Measurements from ENCODE around the gene CBY2. TPM values are rescaled to one million over a fixed set of nuclear protein-coding genes. Genes with fewer than 3 reads are reported as not detected.
A peak's percentile ranks its signal among the peaks of the same experiment; 100 is the strongest.

CBY2 gene, protein sequence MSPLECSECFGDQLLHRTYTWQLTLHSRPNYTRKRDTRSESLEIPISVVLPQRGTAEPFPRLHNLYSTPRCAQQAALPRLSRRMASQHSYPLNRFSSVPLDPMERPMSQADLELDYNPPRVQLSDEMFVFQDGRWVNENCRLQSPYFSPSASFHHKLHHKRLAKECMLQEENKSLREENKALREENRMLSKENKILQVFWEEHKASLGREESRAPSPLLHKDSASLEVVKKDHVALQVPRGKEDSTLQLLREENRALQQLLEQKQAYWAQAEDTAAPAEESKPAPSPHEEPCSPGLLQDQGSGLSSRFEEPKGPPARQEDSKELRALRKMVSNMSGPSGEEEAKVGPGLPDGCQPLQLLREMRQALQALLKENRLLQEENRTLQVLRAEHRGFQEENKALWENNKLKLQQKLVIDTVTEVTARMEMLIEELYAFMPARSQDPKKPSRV
- not detected in 2 replicates for total RNA-seq (2014; rRNA removed)
- not detected for Bru-seq, nascent RNA
- percentile 27 among the genes with signal in this experiment for BruChase-seq, experiment 1, labeled RNA remaining after a 6-hour chase
- BruChase-seq, experiment 2, labeled RNA remaining after a 2-hour chase: percentile 21 among the genes with signal in this experiment
- long read RNA-seq: 0 reads

DNA sequence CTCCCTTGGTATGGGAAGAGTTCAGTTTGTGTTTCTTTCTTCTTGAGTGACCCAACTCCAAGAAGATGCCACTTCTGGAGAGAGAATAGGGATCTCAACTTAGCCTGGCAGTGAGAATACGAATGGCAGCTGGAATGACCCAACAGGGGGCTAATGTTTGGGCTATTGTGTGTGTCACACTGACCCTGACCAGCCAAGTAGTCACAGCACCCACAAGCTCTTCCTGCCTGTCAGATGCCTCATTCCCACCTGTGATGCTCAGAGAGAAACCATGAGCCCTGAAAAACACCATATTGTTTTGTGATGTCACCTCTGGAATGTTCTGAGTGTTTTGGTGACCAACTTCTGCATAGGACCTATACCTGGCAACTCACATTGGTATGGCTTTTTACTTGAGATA, at the start of gene CBY2:
Gene CBY2 (plus strand): TSS at position 233 of the 400 bp plus-strand sequence. CDS start 71 bp downstream, at position 304.
- ATAC-seq: no peak
- H3K27me3 ChIP-seq (ENCODE audit: low read length): no peaks in the 10 kb centered on the region

DNA sequence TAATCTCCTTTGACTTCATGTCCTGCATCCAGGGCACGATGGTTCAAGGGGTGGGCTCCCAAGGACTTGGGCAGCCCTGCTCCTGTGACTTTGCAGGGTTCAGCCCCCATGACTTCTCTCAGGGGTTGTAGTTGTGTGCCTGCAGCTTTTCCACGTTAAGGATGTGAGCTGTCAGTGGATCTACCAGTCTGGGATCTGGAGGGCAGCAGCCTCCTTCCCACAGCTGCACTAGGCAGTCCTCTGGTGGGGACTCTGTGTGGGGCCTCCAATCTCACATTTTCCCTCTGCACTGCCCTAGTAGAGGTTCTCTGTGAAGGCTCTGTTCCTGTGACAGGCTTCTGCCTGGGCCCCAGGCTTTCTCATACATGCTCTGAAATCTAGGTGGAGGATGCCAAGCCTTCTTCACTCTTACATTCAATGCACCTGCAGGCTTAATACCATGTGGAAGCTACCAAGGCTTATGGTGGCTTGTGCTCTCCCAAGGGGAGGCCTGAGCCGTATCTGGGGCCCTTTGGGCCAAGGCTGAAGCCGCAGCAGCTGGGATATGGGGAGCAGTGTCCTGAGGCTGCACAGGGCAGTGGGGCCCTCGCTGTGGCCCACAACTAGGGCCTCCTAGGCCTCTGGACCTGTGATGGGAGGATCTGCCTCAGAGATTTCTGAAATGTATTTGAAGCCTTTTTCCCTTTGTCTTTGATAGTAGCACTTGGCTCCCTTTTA, 47.3 kb upstream of the CBY2 start:
- H2AFZ ChIP-seq (ENCODE audit: low read length): no peak overlapping the region
- intact Hi-C loops (cut with micrococcal nuclease): no loop called here
- H3K4me1 ChIP-seq (ENCODE audit: insufficient read depth, low read length): peaks cover 13% of the 10 kb centered on the region
- no peak overlapping the region for H3K9ac ChIP-seq (ENCODE audit: low read length)
- H3F3A ChIP-seq (ENCODE audit: low read length, unreplicated experiment): no peaks in the 10 kb centered on the region
- DNase-seq: no peak
- no peak for ATAC-seq
- no peak overlapping the region for H3K27ac ChIP-seq (ENCODE audit: low read length)
- H3K4me2 ChIP-seq (ENCODE audit: low read length): no peak overlapping the region
- H3K9me2 ChIP-seq (replicated peaks; ENCODE audit: low read length): no peaks in the 10 kb centered on the region
- no peaks in the 10 kb centered on the region for H3K9me3 ChIP-seq (ENCODE audit: low read length)
- TF ChIP-seq EZH2 (IDR thresholded peaks at IDR 0.05; ENCODE audit: low read length, unreplicated experiment) (no peak), EZH2phosphoT487 (IDR thresholded peaks at IDR 0.05; ENCODE audit: borderline replicate concordance, low read length) (no peak)
- TF ChIP-seq, protein P1, sequence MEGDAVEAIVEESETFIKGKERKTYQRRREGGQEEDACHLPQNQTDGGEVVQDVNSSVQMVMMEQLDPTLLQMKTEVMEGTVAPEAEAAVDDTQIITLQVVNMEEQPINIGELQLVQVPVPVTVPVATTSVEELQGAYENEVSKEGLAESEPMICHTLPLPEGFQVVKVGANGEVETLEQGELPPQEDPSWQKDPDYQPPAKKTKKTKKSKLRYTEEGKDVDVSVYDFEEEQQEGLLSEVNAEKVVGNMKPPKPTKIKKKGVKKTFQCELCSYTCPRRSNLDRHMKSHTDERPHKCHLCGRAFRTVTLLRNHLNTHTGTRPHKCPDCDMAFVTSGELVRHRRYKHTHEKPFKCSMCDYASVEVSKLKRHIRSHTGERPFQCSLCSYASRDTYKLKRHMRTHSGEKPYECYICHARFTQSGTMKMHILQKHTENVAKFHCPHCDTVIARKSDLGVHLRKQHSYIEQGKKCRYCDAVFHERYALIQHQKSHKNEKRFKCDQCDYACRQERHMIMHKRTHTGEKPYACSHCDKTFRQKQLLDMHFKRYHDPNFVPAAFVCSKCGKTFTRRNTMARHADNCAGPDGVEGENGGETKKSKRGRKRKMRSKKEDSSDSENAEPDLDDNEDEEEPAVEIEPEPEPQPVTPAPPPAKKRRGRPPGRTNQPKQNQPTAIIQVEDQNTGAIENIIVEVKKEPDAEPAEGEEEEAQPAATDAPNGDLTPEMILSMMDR (conservative IDR thresholded peaks at IDR 0.05; ENCODE audit: low read depth, low read length): no peak
- CTCF ChIA-PET: no interaction called here
- no peaks in the 10 kb centered on the region for H3K36me3 ChIP-seq (ENCODE audit: low read depth, low read length)
- POLR2A ChIA-PET (ENCODE audit: unreplicated experiment): no interaction called here
- H4K20me1 ChIP-seq (ENCODE audit: low read length): no peaks in the 10 kb centered on the region
- H3K27me3 ChIP-seq (ENCODE audit: low read length): no peaks in the 10 kb centered on the region
- no TSS peak for BruUV-seq (replicated peaks)
- no peak overlapping the region for H3K4me3 ChIP-seq (ENCODE audit: low read length)
- H3K79me2 ChIP-seq (ENCODE audit: low read length): no peaks in the 10 kb centered on the region

More for the DNA sequence above, at the start of gene CBY2:
- Histone ChIP-seq H3K36me3 (ENCODE audit: low read depth, low read length) (no peaks in the 10 kb centered on the region), H3F3A (ENCODE audit: low read length, unreplicated experiment) (no peaks in the 10 kb centered on the region), H3K79me2 (ENCODE audit: low read length) (no peaks in the 10 kb centered on the region), H4K20me1 (ENCODE audit: low read length) (no peaks in the 10 kb centered on the region), H3K27ac (ENCODE audit: low read length) (no peak within 1 kb of the TSS), H3K9me3 (ENCODE audit: low read length) (no peaks in the 10 kb centered on the region), H3K9ac (ENCODE audit: low read length) (no peak within 1 kb of the TSS), H3K4me1 (ENCODE audit: insufficient read depth, low read length) (no peaks in the 10 kb centered on the region), H3K4me3 (ENCODE audit: low read length) (no peak within 1 kb of the TSS), H3K4me2 (ENCODE audit: low read length) (no peak within 1 kb of the TSS), H3K9me2 (replicated peaks; ENCODE audit: low read length) (no peaks in the 10 kb centered on the region), H2AFZ (ENCODE audit: low read length) (no peak within 1 kb of the TSS)
- TF ChIP-seq EZH2phosphoT487 (IDR thresholded peaks at IDR 0.05; ENCODE audit: borderline replicate concordance, low read length): no peak
- TF ChIP-seq, protein P1 (conservative IDR thresholded peaks at IDR 0.05; ENCODE audit: low read depth, low read length): no peak
- no peak for TF ChIP-seq EZH2 (IDR thresholded peaks at IDR 0.05; ENCODE audit: low read length, unreplicated experiment)
- no peak for DNase-seq
- intact Hi-C loops (cut with micrococcal nuclease): no loop called here
- no TSS peak for BruUV-seq (replicated peaks)
- CTCF ChIA-PET: no interaction called here
- POLR2A ChIA-PET (ENCODE audit: unreplicated experiment): no interaction called here
